Hepatocyte (in vitro differentiated cells): Measurements from ENCODE around the gene PRM3.

Source experiments
- EZH2 ChIP-seq: fragments of 200-600 bp; sonication (generic); IDR thresholded peaks from 2 replicates; pipeline ENCODE4 v1.6.1; 2016; ENCODE audit warnings: antibody characterized with exemption, mild to moderate bottlenecking, borderline replicate concordance
- EZH2phosphoT487 ChIP-seq: fragments of 200-600 bp; sonication (generic); IDR thresholded peaks from one replicate; pipeline ENCODE4 v1.6.1; 2018; ENCODE audit warnings: antibody characterized with exemption, mild to moderate bottlenecking, low read depth, moderate library complexity; ENCODE audit not compliant: unreplicated experiment, severe bottlenecking
- TF ChIP-seq, protein P1 (sequence below): fragments of 200-600 bp; sonication (generic); IDR thresholded peaks from 2 replicates; pipeline ENCODE4 v1.5.1; 2016; ENCODE audit warnings: antibody characterized with exemption, mild to moderate bottlenecking; ENCODE audit not compliant: poor library complexity

DNA sequence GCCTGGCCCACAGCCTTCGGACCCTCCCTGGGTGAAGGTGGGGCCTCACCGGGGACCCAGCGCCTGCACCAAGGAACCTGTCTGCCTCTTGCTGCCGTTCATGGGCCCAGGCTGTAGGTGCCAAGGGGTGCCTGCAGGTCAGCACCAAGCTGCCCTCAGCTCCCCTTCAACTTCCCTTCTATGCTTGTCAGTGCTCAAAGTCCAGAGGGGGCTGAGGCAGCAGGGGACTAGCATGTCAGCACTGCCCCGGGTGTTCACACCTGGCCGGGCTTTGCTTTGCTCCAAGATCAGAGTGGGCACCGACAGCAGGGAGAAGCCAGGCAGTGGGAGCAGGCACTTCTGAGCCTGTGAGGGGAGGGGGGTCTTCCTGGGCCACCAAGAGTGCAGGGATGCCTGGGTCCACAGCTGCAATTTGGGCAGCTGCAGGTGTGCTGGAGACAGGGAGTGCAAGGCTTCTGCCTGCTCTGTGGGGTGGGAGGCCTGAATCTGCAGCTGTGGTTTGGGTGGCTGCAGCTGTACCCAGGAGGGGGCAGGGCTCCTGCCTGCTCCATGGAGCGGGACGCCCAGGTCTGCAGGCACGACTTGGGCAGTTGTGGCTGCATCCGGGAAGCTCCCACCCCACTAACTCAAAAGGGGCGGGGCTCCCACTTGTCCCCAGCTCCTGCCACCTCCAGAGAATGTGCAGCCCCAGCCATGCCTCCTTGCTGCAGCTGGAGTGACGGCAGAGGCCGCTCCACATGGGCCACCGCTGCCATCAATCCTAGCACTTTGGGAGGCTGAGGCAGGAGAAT is 35.3 kb upstream of the PRM3 start:
- TF ChIP-seq, protein P1, sequence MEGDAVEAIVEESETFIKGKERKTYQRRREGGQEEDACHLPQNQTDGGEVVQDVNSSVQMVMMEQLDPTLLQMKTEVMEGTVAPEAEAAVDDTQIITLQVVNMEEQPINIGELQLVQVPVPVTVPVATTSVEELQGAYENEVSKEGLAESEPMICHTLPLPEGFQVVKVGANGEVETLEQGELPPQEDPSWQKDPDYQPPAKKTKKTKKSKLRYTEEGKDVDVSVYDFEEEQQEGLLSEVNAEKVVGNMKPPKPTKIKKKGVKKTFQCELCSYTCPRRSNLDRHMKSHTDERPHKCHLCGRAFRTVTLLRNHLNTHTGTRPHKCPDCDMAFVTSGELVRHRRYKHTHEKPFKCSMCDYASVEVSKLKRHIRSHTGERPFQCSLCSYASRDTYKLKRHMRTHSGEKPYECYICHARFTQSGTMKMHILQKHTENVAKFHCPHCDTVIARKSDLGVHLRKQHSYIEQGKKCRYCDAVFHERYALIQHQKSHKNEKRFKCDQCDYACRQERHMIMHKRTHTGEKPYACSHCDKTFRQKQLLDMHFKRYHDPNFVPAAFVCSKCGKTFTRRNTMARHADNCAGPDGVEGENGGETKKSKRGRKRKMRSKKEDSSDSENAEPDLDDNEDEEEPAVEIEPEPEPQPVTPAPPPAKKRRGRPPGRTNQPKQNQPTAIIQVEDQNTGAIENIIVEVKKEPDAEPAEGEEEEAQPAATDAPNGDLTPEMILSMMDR: no peak
- TF ChIP-seq EZH2 (no peak), EZH2phosphoT487 (no peak)
